PC-9 (cell line): ENCODE data around the gene NOVA1. TPM values are rescaled to one million over a fixed set of nuclear protein-coding genes. Genes with fewer than 3 reads are reported as not detected.

Source experiments
- BruUV-seq: library from RNA; stranded (reverse); fragments of 400-500 nt; replicated peaks from 2 replicates; lab custom pipeline; 2021; lab: Mats Ljungman, UMichigan
- CTCF ChIA-PET: fragments of 300-600 bp; sonication (Branson Sonifier 250); formaldehyde crosslinking; loops from one replicate; lab custom pipeline; 2022; ENCODE audit warnings: antibody characterized with exemption; lab: Charles Lee
- POLR2A ChIA-PET: fragments of 300-600 bp; sonication (Branson Sonifier 250); formaldehyde crosslinking; loops from one replicate; lab custom pipeline; 2022; ENCODE audit warnings: antibody characterized with exemption; ENCODE audit not compliant: unreplicated experiment; lab: Charles Lee
- DNase-seq, 2 experiments: peaks; one replicate each; pipeline versions ENCODE4 v3.0.0 to v3.0.0-alpha.2; 2015 to 2022; ENCODE audit warnings: mixed read lengths in 1 of 2
- H2AFZ ChIP-seq: fragments of 200-600 bp; sonication (generic); 2 replicates; pipeline ENCODE4 v1.8.1; 2017; ENCODE audit warnings: antibody characterized with exemption
- H3F3A ChIP-seq: fragments of 200-600 bp; sonication (generic); 2 replicates; pipeline ENCODE4 v1.8.1; 2017; ENCODE audit warnings: antibody characterized with exemption, mild to moderate bottlenecking, low read depth; ENCODE audit not compliant: insufficient read depth
- H3K27ac ChIP-seq: fragments of 200-600 bp; sonication (generic); 2 replicates; pipeline ENCODE4 v1.6.1; 2016; ENCODE audit warnings: mixed run types
- H3K27me3 ChIP-seq: fragments of 200-600 bp; sonication (generic); 2 replicates; pipeline ENCODE4 v1.6.1; 2016; ENCODE audit warnings: low read depth, mixed run types; ENCODE audit not compliant: insufficient read depth
- H3K36me3 ChIP-seq: fragments of 200-600 bp; sonication (generic); 2 replicates; pipeline ENCODE4 v1.6.1; 2016; ENCODE audit warnings: low read depth, mixed run types
- H3K4me1 ChIP-seq: fragments of 200-600 bp; sonication (generic); replicated peaks from 2 replicates; pipeline ENCODE4 v1.6.1; 2016; ENCODE audit warnings: mixed run types; ENCODE audit not compliant: insufficient read depth
- H3K4me2 ChIP-seq: fragments of 200-600 bp; sonication (generic); 2 replicates; pipeline ENCODE4 v1.6.1; 2017; ENCODE audit warnings: mixed run types
- H3K4me3 ChIP-seq: fragments of 200-600 bp; sonication (generic); 2 replicates; pipeline ENCODE4 v1.6.1; 2016; ENCODE audit warnings: mixed run types
- H3K79me2 ChIP-seq: fragments of 200-600 bp; sonication (generic); 2 replicates; pipeline ENCODE4 v1.6.1; 2017; ENCODE audit warnings: low read depth, mixed run types
- H3K9me2 ChIP-seq: fragments of 200-600 bp; sonication (generic); 2 replicates; pipeline ENCODE4 v1.8.1; 2017; ENCODE audit warnings: mild to moderate bottlenecking; ENCODE audit not compliant: insufficient read depth
- H3K9me3 ChIP-seq: fragments of 200-600 bp; sonication (generic); 2 replicates; pipeline ENCODE4 v1.8.1; 2016; ENCODE audit warnings: low read depth; ENCODE audit not compliant: insufficient read depth
- H4K20me1 ChIP-seq: fragments of 200-600 bp; sonication (generic); 2 replicates; pipeline ENCODE4 v1.8.1; 2017; ENCODE audit not compliant: insufficient read depth
- EZH2 ChIP-seq: fragments of 200-600 bp; sonication (generic); IDR thresholded peaks from 2 replicates; pipeline ENCODE4 v1.8.0; 2017; ENCODE audit warnings: antibody characterized with exemption, low read depth
- intact Hi-C: fragments of 100-400 bp; cut with micrococcal nuclease; formaldehyde crosslinking; loops from one replicate; pipeline ENCODE4 v1.10.0; 2022; ENCODE audit not compliant: unreplicated experiment
- total RNA-seq: library from RNA; stranded (reverse); gene quantifications from 2 replicates; pipeline ENCODE4 v1.2.3, GENCODE V29; 2021
- TF ChIP-seq, protein P1 (sequence below): fragments of 200-600 bp; sonication (generic); conservative IDR thresholded peaks from 2 replicates; pipeline ENCODE4 v1.6.1; 2017; ENCODE audit warnings: mixed run types, antibody characterized with exemption, mild to moderate bottlenecking, moderate library complexity

The NOVA1 gene
- total RNA-seq, 1 experiment from 2014 or later, result 1.1 TPM

DNA sequence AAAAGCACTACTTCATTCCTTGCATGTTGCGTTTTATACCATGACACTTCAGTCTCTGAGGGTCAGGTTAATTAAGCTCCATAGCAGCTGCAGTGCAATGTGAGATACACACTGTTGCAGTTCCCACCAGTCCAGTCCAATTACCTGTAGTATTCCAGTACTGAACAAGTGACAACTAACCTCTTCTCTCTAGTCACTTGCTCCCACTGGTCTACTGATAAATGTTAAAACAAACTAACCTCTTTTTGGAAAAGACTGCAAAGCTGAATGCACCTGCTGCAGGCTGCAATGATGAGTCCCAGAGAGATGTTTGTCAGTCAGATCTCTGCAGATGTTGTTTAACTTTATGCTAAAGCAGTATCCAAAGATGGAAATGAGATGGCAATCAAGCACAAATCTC lies 7.9 kb downstream of the NOVA1 start:
- H3K9me2 ChIP-seq, result no peaks in the 10 kb centered on the region
- ChIA-PET POLR2A (interaction anchor here (0.6 kb wide), 1 partner anchor 1729 kb away, joined by 3 read pairs; no protein-coding TSS in a partner anchor), CTCF (no interaction called here)
- DNase-seq, result no peak
- H2AFZ ChIP-seq, result no peak overlapping the region
- H3K9me3 ChIP-seq, result no peaks in the 10 kb centered on the region
- H4K20me1 ChIP-seq, result no peaks in the 10 kb centered on the region
- H3K4me2 ChIP-seq, result no peak overlapping the region
- H3F3A ChIP-seq, result no peaks in the 10 kb centered on the region
- intact Hi-C loops, result no loop called here
- no peaks in the 10 kb centered on the region for H3K36me3 ChIP-seq
- no peaks in the 10 kb centered on the region for H3K4me1 ChIP-seq
- H3K79me2 ChIP-seq, result no peaks in the 10 kb centered on the region
- no TSS peak for BruUV-seq
- TF ChIP-seq EZH2, result no peak
- TF ChIP-seq, protein P1, sequence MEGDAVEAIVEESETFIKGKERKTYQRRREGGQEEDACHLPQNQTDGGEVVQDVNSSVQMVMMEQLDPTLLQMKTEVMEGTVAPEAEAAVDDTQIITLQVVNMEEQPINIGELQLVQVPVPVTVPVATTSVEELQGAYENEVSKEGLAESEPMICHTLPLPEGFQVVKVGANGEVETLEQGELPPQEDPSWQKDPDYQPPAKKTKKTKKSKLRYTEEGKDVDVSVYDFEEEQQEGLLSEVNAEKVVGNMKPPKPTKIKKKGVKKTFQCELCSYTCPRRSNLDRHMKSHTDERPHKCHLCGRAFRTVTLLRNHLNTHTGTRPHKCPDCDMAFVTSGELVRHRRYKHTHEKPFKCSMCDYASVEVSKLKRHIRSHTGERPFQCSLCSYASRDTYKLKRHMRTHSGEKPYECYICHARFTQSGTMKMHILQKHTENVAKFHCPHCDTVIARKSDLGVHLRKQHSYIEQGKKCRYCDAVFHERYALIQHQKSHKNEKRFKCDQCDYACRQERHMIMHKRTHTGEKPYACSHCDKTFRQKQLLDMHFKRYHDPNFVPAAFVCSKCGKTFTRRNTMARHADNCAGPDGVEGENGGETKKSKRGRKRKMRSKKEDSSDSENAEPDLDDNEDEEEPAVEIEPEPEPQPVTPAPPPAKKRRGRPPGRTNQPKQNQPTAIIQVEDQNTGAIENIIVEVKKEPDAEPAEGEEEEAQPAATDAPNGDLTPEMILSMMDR, result no peak
- no peak overlapping the region for H3K4me3 ChIP-seq
- H3K27ac ChIP-seq, result no peak overlapping the region
- H3K27me3 ChIP-seq, result no peaks in the 10 kb centered on the region

DNA sequence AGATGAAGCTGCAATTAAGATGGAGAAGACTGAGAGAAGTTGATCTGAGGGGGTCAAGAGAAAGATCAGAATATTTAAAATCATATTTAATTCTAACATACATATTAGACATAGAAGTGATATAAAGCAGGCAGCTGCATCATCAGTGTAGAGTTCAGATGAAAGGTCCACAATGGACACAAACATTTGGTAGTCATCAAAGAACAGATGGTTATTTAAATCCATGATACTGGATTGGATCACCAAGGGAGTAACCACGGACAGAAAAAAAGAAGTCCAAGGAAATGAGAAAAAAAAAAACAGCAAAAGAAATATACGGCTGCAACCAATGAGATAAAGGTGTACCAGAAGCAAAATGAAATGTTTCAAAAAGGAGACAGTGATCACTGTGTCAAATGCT lies 20.1 kb downstream of the NOVA1 start:
- intact Hi-C loops, result no loop called here
- CTCF ChIA-PET, result no interaction called here

DNA sequence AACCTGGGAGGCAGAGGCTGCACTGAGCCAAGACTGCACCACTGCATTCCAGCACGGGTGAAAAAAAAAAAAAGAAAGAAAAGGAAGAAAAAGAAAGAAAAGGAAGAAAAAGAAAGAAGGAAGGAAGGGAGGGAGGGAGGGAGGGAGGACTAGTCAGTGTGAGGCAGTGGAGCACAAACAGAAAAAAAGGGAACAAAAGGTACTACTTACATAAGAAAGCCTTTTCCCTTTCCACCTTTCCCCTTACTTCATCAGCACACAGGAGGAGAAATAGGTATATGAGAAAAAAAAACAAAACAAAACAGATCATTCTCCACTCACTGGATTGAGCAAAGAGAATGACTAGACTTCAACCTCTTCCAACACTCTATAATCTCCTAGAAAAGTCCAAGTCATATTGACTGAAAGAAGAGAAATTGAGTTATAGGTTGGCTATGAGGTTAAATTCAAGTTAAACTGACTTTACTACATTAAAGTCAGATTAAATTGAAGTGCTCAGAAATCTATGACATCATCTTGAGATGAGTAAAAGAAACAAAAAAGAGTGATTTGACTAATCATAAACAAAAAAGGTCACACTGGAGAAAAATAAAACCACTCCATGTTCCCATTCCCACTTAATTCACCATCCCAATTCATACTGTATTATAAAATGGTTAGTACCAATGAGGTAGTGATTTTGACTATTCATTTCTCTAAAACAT lies 43.6 kb downstream of the NOVA1 start:
- H3K36me3 ChIP-seq, result no peaks in the 10 kb centered on the region
- H3F3A ChIP-seq, result no peaks in the 10 kb centered on the region
- TF ChIP-seq, protein P1, result no peak
- TF ChIP-seq EZH2, result no peak
- H3K27ac ChIP-seq, result no peak overlapping the region
- no peaks in the 10 kb centered on the region for H3K79me2 ChIP-seq
- POLR2A ChIA-PET, result no interaction called here
- DNase-seq, result no peak
- no peak overlapping the region for H2AFZ ChIP-seq
- no peak overlapping the region for H3K4me2 ChIP-seq
- no peaks in the 10 kb centered on the region for H4K20me1 ChIP-seq
- no peak overlapping the region for H3K4me3 ChIP-seq
- BruUV-seq, result no TSS peak
- H3K27me3 ChIP-seq, result no peaks in the 10 kb centered on the region
- H3K4me1 ChIP-seq, result no peaks in the 10 kb centered on the region
- H3K9me2 ChIP-seq, result no peaks in the 10 kb centered on the region
- intact Hi-C loops, result no loop called here
- no peaks in the 10 kb centered on the region for H3K9me3 ChIP-seq
- CTCF ChIA-PET, result no interaction called here

More for the DNA sequence above, 20.1 kb downstream of the NOVA1 start:
- Histone ChIP-seq H3F3A (no peaks in the 10 kb centered on the region), H3K79me2 (no peaks in the 10 kb centered on the region), H3K27me3 (no peaks in the 10 kb centered on the region), H3K4me3 (no peak overlapping the region), H3K4me2 (no peak overlapping the region), H3K36me3 (no peaks in the 10 kb centered on the region), H2AFZ (no peak overlapping the region), H4K20me1 (no peaks in the 10 kb centered on the region), H3K27ac (no peak overlapping the region), H3K9me3 (no peaks in the 10 kb centered on the region), H3K9me2 (no peaks in the 10 kb centered on the region), H3K4me1 (no peaks in the 10 kb centered on the region)
- no peak for DNase-seq
- POLR2A ChIA-PET, result no interaction called here
- BruUV-seq, result no TSS peak
- TF ChIP-seq, protein P1, result no peak
- no peak for TF ChIP-seq EZH2
